Epithelial cell of prostate (primary cell): Measurements from ENCODE around the gene EPS8L2.

ENCODE experiments used
- DNase-seq: peaks from one replicate; pipeline ENCODE4 v3.0.0-alpha.2; 2011; ENCODE audit warnings: low read depth, low spot score
- H3K27ac ChIP-seq: fragments of 450-650 bp; 2 replicates; pipeline ENCODE4 v1.5.1; 2017; ENCODE audit warnings: mild to moderate bottlenecking

The EPS8L2 gene

GRCh38 chr11:747158-748006, 41.4 kb downstream of the EPS8L2 start, which contains the start of gene TALDO1:
Gene TALDO1, plus strand, starts transcription at chr11:747464. Its CDS starts 18 bp downstream, at chr11:747482.
- peak within 1 kb of the TSS; percentile 73 for H3K27ac ChIP-seq
- DNase-seq, result peak; percentile 20

- H3K27ac ChIP-seq, result peak overlapping the region; percentile 73
- no peak for DNase-seq
Observed at GRCh38 chr11:748007-748359, 42.0 kb downstream of the EPS8L2 start.

GRCh38 chr11:749731-750130, 43.7 kb downstream of the EPS8L2 start:
- no peak for DNase-seq
- H3K27ac ChIP-seq, result no peak overlapping the region

- DNase-seq, result no peak
- peak overlapping the region; percentile 9 for H3K27ac ChIP-seq
Observed at GRCh38 chr11:760236-760635, 54.2 kb downstream of the EPS8L2 start.

GRCh38 chr11:761526-762108, 55.6 kb downstream of the EPS8L2 start:
- H3K27ac ChIP-seq, result peak overlapping the region; percentile 91
- no peak for DNase-seq

GRCh38 chr11:762421-763072, 56.5 kb downstream of the EPS8L2 start:
- DNase-seq, result peak; percentile 49
- H3K27ac ChIP-seq, result peak overlapping the region; percentile 91

GRCh38 chr11:763073-763463, 57.0 kb downstream of the EPS8L2 start:
- no peak for DNase-seq
- peak overlapping the region; percentile 91 for H3K27ac ChIP-seq

GRCh38 chr11:763549-764321, 57.7 kb downstream of the EPS8L2 start:
- no peak for DNase-seq
- H3K27ac ChIP-seq, result peak overlapping the region; percentile 91

GRCh38 chr11:764322-765024, 58.4 kb downstream of the EPS8L2 start:
- no peak for DNase-seq
- H3K27ac ChIP-seq, result peak overlapping the region; percentile 91

- peak overlapping the region; percentile 27 for H3K27ac ChIP-seq
- no peak for DNase-seq
Observed at GRCh38 chr11:765025-765801, 59.2 kb downstream of the EPS8L2 start.

GRCh38 chr11:765802-766091, 59.7 kb downstream of the EPS8L2 start:
- H3K27ac ChIP-seq, result peak overlapping the region; percentile 27
- no peak for DNase-seq

GRCh38 chr11:766106-766935, 60.3 kb downstream of the EPS8L2 start:
- no peak for DNase-seq
- no peak overlapping the region for H3K27ac ChIP-seq

GRCh38 chr11:766936-767210, 60.8 kb downstream of the EPS8L2 start:
- H3K27ac ChIP-seq, result no peak overlapping the region
- no peak for DNase-seq

- H3K27ac ChIP-seq, result no peak overlapping the region
- DNase-seq, result no peak
Observed at GRCh38 chr11:767238-767637, 61.2 kb downstream of the EPS8L2 start.

GRCh38 chr11:769887-770641, 64.0 kb downstream of the EPS8L2 start:
- no peak overlapping the region for H3K27ac ChIP-seq
- no peak for DNase-seq

- no peak overlapping the region for H3K27ac ChIP-seq
- DNase-seq, result no peak
Observed at GRCh38 chr11:770642-771616, 64.9 kb downstream of the EPS8L2 start.

- H3K27ac ChIP-seq, result no peak overlapping the region
- no peak for DNase-seq
Observed at GRCh38 chr11:771617-772204, 65.7 kb downstream of the EPS8L2 start.
